Measurements from ENCODE around the gene DAPK2.

DNA sequence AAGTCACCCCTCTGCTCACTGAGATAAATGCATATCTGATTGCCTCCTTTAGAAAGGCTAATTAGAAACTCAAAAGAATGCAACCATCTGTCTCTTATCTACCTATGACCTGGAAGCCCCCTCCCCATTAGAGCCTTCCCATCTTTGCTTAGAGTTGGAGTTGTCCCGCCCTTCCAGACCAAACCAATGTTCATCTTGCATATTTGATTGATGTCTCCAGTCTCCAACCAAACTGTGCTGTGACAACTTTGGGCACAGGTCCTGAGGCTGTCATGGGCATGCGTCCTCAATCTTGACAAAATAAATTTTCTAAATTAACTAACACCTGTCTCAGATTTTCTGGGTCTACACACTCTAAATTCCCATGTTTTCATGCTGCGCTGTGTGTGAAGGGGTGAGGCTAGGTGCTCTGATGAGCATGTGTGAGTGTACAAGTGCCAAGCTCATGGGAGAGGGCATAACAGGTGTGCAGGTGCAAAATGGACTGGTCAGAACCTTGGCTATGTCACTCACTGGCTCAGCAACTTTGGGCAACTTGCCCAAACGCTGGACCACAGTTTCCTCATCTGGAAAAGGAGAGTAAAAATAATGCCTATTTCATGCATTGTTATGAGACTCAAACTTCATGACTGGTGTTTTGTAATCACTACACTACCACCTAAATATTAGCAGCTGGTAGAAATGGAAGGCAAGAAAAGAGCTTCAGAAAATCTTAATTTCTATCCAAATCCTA lies 7.2 kb downstream of the DAPK2 start:
- TF ChIP-seq, protein P1, sequence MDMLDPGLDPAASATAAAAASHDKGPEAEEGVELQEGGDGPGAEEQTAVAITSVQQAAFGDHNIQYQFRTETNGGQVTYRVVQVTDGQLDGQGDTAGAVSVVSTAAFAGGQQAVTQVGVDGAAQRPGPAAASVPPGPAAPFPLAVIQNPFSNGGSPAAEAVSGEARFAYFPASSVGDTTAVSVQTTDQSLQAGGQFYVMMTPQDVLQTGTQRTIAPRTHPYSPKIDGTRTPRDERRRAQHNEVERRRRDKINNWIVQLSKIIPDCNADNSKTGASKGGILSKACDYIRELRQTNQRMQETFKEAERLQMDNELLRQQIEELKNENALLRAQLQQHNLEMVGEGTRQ (IDR thresholded peaks at IDR 0.05; ENCODE audit: borderline replicate concordance, low read depth, low read length), result no peak
- TF ChIP-seq, protein P2, sequence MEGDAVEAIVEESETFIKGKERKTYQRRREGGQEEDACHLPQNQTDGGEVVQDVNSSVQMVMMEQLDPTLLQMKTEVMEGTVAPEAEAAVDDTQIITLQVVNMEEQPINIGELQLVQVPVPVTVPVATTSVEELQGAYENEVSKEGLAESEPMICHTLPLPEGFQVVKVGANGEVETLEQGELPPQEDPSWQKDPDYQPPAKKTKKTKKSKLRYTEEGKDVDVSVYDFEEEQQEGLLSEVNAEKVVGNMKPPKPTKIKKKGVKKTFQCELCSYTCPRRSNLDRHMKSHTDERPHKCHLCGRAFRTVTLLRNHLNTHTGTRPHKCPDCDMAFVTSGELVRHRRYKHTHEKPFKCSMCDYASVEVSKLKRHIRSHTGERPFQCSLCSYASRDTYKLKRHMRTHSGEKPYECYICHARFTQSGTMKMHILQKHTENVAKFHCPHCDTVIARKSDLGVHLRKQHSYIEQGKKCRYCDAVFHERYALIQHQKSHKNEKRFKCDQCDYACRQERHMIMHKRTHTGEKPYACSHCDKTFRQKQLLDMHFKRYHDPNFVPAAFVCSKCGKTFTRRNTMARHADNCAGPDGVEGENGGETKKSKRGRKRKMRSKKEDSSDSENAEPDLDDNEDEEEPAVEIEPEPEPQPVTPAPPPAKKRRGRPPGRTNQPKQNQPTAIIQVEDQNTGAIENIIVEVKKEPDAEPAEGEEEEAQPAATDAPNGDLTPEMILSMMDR (IDR thresholded peaks at IDR 0.05), result no peak
- TF ChIP-seq SMC3 (IDR thresholded peaks at IDR 0.05; ENCODE audit: low read depth, low read length), result no peak
- TF ChIP-seq RFX5 (IDR thresholded peaks at IDR 0.05; ENCODE audit: low read length), result no peak
- no peak for TF ChIP-seq YY1 (IDR thresholded peaks at IDR 0.05; ENCODE audit: low read depth)
- TF ChIP-seq EP300 (IDR thresholded peaks at IDR 0.05; ENCODE audit: borderline replicate concordance in 1 of 2, low read depth in 1 of 2, low read length in 1 of 2), result no peak
- TF ChIP-seq, protein P3, sequence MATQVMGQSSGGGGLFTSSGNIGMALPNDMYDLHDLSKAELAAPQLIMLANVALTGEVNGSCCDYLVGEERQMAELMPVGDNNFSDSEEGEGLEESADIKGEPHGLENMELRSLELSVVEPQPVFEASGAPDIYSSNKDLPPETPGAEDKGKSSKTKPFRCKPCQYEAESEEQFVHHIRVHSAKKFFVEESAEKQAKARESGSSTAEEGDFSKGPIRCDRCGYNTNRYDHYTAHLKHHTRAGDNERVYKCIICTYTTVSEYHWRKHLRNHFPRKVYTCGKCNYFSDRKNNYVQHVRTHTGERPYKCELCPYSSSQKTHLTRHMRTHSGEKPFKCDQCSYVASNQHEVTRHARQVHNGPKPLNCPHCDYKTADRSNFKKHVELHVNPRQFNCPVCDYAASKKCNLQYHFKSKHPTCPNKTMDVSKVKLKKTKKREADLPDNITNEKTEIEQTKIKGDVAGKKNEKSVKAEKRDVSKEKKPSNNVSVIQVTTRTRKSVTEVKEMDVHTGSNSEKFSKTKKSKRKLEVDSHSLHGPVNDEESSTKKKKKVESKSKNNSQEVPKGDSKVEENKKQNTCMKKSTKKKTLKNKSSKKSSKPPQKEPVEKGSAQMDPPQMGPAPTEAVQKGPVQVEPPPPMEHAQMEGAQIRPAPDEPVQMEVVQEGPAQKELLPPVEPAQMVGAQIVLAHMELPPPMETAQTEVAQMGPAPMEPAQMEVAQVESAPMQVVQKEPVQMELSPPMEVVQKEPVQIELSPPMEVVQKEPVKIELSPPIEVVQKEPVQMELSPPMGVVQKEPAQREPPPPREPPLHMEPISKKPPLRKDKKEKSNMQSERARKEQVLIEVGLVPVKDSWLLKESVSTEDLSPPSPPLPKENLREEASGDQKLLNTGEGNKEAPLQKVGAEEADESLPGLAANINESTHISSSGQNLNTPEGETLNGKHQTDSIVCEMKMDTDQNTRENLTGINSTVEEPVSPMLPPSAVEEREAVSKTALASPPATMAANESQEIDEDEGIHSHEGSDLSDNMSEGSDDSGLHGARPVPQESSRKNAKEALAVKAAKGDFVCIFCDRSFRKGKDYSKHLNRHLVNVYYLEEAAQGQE (IDR thresholded peaks at IDR 0.05; ENCODE audit: low read depth, low read length), result no peak
- no peak for TF ChIP-seq POLR2AphosphoS5 (IDR thresholded peaks at IDR 0.05; ENCODE audit: low read depth, low read length)
- TF ChIP-seq TCF12 (IDR thresholded peaks at IDR 0.05), result no peak

Data from SK-N-SH (cell line).